ENCODE data around the gene AJAP1. TPM values are rescaled to one million over a fixed set of nuclear protein-coding genes. Genes with fewer than 3 reads are reported as not detected.
"Not testable (repeated sequence)": the region's sequence is repeated elsewhere in the genome, so short reads cannot be mapped to it uniquely, and the experiment has no call there.

Gene AJAP1, protein sequence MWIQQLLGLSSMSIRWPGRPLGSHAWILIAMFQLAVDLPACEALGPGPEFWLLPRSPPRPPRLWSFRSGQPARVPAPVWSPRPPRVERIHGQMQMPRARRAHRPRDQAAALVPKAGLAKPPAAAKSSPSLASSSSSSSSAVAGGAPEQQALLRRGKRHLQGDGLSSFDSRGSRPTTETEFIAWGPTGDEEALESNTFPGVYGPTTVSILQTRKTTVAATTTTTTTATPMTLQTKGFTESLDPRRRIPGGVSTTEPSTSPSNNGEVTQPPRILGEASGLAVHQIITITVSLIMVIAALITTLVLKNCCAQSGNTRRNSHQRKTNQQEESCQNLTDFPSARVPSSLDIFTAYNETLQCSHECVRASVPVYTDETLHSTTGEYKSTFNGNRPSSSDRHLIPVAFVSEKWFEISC
- polyA plus RNA-seq (ENCODE audit: insufficient read depth in 1 of 5, insufficient read length in 5 of 5, low replicate concordance in 1 of 5), result under 1 TPM; 0.07 to 0.27 (median 0.19) TPM
- long read RNA-seq, donor 1, result 0 reads
- long read RNA-seq, donor 2, result 0 reads
- long read RNA-seq, donor 3, result 0 reads
- long read RNA-seq, donor 4, result 0 reads
- long read RNA-seq, donor 5, result 0 reads
- long read RNA-seq, donor 6, result 0 reads
- long read RNA-seq, donor 7, result 0 reads
- long read RNA-seq, donor 8, result 0 reads

DNA sequence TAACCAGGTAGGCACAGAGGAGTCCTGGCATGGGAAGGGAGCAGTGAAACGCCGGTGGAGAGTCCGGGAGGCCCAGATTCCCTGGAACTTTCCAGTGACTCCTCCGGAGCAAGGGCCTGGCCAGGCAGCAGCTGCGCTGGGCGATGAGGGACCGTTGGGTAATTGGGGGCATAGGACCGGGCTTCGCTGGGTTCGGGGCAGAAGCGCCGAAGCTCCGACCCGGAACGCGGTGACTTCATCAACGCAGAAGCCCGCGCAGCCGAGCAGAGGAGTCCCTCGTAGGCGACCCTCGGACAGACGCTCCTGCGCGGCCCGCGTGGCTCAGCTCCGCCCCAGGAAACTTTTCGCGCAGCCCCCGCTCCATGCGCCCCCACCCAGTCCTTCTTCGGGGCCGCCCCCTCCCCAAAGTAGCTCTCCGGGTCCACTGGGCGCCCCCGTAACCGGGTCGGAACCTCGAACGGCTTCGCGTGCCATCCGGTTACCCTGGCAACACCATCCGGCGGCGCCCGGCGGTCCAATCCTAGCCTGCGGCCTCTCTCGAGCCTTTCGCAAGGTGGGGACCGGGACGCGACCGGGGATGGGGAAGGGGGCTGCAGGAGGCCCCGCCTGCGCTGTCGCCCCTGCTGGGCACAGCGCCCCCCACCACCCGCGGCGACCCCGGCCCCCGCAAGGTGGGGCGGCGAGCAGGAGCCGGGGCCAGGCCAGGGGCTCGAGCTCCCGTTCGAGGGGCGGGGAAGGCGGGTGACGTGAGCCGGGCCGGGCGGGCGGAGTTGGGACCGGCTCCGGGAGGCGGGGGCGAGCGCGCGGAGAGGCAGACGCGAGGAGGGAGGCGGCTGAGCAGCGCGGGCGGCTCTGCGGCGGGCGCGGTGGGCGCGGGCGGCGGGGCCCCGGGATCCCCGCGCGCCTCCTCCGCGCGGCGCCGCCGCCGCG, at the start of gene AJAP1:
Gene AJAP1, plus strand, starts transcription at position 814 of the 930 bp plus-strand sequence. CDS start 817 bp downstream, outside the sequence.
- DNase-seq, result no peak

DNA sequence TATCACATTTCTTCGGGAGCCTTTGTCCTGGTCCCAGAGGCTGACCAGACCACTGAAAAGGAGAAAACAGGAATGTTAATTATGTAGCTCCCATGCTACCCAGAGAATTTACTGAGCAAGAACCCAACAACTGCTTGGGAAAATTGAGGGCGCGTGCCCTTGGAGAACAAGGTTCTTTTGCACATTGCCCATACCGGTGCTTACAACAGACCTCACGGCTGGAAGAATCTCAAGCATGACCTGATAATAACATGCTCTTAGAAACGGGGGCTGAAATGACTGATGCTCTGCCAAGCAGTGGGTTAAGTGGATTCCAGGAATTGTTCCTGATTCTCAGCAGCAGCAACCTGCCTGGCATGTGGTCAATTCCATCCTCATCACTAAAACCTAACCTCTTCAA, 49.3 kb upstream of the AJAP1 start:
- no peak for DNase-seq

DNA sequence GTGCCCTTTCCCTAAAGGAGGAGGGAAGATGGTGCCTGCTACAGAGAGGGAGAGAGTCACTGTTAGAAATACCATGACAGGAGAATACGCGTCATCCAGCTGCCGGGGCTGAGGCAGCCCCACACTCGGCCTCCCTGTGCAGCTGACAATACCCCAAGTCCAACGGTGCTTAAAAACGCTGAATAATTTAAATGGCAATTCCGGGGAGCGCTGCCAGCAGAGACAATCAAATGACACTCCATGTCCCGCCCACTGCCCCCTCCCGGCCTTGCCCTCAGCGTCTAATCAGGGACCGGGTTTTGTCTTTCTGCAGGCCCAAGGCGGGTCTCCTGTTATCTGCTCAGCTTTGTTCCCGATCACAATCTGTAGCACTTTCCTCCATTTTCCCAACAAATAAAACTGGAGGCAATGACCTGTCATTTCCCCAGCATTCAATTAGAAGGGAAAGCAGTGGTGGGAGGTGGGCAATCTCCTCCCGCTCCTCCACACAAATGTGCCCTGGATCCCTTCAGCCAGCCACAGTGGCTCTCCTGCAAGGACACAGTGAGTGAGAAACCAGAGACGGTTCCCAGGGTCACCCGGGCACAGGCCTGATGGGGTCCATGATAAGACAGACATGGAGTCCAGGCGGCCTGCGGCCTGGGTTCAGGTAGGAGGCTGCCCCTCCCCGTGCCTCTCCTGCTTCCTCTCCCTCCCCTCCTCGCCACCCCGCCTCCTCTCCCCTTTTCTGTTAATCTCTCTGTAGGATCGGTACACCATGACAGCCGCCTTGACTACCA, 42.7 kb upstream of the AJAP1 start:
- DNase-seq, result no peak

DNA sequence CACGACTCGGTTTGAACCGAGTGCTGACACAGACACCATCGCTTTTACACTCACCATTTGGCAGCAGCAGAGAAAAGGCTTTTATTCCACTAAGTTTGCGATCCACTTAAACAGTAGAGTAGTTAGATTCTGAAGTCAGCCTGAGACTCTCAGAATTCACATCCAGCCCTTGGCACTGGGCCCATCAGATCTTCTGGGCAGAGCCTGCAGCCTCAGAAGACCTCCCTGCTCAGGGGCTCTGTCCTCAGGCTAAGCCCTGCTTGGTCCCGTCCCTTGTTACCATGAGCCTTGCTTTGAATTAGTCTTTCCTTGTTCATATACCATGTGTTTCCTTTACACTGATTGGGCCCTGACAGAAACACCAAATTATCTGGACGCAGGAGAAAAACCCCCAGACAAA, 41.4 kb upstream of the AJAP1 start:
- DNase-seq, result no peak

DNA sequence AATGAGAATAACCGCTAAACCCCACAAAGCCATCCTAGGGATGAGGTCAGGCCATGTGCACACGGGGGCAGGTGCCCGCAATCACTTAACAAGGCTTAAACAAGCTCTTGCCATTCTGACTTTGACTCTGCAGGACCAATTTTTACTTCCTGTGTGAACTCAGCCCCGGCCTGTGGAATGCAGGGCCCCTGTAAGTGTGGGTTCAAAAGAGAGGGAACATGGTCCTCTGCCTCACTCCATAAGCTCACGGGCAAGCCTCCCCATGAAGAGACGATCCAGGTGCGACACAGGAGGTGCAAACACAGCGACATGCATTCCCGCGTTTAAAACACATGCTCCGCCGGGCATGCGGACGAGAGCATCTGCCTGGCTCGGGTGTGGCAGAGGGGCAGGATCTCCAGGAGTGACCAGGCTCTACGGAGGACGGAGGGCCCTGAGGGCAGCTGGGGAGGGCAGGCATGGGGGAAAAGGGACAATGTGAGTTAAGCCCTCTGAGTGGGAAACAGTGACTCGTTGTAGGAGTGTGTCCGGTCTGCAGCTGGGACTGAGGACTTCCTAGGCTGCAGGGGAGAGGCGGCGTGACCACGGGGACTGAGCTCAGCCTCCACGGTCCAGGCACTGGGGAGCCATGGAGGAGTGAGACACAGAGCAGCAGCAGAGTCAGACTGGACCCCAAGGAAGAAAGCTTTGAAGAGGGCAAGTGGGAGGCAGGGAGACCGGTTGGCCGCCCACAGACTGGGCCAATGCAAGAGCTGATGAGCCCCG, 40.6 kb upstream of the AJAP1 start:
- DNase-seq, result no peak

DNA sequence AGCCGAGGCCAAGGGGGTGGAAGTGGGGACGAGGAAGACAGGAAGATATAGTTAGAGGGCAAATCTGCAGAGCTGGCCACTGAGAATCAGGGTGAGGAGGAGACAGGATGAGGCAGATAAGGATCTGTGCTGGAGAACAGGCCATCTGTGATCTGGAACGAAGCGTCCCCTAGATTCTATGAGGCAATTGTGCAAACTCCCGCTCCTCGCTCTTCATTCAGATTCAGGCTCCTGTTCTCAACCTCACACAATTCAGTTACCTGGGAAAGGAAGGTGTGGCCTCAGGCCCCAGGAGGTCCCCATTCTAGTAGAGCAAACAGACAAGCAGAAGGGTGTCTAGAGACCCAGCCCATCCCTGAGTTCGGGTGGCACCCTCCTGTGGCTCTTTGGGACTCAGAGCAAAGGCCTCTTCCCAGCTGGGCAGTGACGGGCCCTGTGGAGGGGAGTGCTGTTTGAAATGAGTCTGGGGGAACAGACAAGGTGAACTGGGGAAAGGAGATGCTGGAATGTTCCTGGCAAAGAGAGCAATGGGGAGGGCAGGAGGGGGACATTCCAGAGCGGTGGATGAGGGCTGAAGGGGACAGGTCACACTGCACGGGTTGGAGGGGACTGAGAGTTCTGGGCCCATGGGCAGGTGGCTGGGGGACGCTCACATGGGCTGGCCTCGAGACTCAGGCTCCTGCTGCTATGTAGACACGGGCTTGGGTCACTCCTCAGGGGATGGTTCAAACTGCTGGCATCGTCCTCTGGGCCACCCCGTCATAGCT, 39.9 kb upstream of the AJAP1 start:
- DNase-seq, result no peak

DNA sequence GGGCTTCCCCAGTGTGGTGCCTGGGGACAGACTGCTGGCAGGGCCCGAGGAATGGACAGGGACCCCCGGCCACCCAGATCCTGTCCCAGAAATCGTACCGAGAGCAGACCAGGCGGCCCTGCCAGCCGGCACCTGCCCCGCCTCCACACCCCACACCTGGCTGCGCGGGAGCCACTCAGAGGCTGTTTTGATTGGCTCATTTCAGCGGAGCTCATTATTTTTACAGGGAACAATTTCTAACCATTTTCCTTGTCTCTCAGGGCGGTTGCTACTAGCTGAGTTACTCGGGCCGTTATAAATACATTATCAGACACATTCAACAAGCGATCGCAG, 39.3 kb upstream of the AJAP1 start:
- no peak for DNase-seq

DNA sequence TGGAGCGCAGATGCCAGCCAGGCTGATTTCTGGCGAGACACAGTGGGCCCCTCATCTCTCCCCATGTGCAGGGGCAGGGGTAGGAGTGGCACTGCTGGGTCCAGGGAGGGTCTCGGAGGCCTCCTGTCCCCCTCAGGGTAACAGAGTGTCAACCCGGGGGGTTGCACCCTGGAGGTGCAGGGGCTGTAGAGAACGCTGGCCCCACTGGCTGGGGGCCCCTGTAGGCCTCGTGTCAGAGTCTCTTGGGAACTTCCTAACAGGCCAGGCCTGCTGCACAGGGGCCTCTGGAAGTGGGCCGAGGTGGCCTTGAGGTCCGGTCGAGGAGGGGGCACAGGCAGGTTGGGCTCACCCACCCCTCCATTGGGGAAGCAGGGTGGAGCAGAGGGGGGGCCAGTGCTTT, 38.9 kb upstream of the AJAP1 start:
- DNase-seq, result no peak

DNA sequence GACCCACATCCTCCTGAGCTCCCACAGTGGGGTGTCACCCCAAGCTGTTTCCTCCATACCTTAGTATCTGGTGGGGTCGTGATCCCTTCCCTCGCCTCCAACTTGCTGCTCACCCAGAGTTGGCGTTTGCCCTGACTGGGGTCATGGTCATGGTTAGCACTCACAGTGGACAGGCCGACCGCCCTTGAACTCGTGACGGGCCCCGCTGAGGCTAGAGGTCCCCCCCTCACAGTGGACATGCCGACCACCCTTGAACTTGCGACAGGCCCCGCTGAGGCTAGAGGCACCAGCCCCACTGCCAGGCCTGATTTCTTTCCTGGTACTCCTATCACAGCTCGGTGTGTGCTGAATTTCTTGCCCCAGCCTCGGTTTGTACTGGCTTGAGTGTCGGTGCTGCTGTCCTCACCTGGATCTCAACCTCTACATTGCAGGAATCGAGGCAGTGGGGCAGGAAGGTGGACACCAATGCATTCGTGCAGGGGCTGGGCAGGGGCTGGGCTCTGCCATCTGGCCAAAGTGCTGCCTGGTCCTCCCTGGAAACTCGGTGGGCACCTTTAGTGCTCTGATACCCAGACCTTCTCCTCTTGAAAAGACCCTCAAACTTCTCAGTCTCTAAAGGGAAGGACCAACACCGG, 37.5 kb upstream of the AJAP1 start:
- DNase-seq, result no peak

DNA sequence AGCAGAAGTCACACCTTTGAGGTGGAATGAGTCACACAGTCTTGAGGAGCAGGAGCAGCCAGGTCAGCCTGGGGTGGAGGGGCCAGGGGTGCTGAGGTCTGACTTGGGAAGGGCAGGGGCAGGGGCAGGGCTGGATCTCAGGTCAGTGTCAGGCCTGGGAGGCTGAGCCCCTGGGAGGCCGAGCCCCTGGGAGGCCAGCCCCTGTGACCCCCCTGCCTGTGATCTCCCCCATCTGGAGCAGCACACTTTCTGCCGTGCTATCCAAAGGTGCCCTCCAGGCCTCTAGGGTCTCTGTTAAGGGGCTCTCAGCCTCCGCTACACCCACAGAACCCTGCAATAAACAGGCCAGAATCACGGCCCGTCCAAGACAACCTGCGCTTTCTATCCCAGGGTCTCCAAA, 36.9 kb upstream of the AJAP1 start:
- no peak for DNase-seq

DNA sequence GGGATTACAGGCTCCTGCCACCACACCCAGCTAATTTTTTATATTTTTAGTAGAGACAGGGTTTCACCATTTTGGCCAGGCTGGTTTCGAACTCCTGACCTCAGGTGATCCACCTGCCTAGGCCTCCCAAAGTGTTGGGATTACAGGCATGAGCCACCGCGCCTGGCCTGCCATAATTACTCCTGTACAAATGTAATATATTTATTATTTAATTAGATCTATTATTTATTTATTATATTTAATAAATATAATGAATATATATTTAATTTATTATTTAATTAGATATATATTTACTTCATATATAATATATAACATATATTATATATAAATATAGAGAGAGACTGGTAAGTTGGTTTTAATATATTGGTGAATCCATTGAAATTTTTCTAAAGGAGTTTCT, 35.6 kb upstream of the AJAP1 start:
- DNase-seq, result not testable (repeated sequence)

DNA sequence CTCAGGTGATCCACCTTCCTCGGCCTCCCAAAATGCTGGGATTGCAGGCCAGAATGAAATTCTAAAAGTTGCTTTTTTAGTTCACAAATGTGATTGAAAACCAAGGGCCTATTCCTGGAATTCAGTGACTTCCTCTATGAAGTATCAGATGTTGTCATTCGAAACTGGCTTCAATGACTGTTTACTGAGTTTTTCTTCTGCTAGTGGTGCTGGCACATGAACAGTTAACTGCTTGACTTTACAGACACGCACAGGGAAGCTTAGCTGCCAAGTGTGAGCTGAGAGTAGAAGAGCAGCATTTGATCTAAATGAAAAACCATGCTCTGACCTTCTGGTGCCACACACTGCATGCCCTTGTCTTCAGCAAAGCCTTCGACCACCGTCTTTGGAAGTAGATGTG, 32.8 kb upstream of the AJAP1 start:
- DNase-seq, result no peak

DNA sequence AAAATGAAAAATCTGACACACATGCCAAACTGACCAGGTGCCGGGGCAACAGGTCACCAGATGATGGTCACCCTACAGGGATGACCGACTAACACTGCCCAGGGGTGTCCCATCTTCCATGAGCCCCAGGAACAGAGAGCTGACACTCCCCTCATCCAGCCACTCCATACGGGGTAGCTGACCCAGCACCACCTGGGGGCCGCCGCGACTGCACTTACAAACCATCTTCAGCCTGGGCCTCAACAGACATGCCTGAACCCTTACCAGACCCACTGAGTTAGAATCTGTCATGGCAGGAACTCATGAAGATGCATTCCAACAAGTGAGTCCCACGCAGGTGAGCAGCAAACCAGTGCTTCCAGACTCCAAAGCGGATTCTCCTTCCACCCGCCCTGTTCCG, 31.6 kb upstream of the AJAP1 start:
- no peak for DNase-seq

DNA sequence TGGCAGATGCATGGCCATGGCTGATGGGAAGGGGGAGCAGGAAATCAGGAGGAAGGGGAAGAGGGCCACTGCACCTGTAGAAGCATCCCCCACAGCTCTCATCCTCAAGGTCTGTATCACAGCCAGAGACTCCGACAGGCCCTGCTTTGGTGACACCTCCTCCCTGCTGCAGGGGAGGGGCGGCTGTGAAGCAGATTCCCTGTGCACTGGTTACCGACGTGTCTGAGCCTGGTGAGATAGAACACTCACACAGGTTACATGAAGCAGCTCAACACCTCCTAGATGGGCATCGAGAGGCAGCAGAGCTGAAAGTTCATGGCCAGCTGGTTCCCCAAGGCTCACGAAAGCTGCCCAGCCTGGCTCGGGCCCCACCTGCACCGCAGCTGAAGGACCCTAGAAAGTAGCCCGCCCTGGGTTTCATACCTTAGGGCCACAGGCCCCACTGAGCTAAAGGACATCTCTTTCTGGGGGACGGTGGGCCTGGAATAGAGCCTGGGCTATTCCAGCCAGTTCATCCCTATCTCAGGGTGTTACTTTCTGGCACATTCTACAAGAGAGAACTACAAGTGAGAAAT, 30.2 kb upstream of the AJAP1 start:
- DNase-seq, result no peak

DNA sequence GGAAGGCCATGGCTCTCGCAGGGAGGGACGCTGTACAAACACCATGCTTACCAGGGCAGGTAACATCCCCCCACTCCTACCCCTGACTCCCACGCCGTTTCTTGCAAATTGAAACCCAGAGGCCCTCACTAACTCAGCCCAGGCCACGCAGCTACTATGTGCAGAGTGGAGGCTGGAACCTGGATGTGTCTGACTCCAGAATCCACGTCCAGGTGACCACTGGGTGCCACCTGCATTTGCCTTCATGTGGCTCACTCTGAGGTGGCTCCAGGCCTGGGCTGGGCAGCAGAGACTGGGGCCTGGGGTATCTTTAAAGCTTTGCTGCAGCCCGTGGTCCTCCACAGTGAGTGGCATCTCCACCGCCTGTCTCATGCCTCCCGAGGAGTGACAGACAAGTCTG, 29.6 kb upstream of the AJAP1 start:
- no peak for DNase-seq

DNA sequence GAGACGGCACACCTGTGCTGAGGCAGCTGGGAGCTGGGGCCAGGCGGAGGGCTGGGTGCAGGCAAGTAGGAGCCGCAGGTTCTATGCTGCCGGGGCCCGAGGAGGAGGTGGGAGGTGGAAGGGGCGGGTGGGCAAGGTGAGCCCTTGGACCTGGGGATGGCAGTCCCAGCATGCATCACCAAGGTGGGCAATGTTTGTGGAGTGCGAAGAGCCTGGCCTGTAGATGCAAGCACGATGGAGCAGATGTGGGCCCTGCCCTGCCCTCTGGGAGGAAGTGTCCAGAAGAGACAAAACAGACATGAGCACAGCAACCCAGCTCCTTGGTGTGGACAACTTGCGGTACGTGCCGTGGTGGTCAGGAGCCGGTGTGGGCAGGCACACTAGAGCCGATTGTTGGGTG, 28.3 kb upstream of the AJAP1 start:
- no peak for DNase-seq

DNA sequence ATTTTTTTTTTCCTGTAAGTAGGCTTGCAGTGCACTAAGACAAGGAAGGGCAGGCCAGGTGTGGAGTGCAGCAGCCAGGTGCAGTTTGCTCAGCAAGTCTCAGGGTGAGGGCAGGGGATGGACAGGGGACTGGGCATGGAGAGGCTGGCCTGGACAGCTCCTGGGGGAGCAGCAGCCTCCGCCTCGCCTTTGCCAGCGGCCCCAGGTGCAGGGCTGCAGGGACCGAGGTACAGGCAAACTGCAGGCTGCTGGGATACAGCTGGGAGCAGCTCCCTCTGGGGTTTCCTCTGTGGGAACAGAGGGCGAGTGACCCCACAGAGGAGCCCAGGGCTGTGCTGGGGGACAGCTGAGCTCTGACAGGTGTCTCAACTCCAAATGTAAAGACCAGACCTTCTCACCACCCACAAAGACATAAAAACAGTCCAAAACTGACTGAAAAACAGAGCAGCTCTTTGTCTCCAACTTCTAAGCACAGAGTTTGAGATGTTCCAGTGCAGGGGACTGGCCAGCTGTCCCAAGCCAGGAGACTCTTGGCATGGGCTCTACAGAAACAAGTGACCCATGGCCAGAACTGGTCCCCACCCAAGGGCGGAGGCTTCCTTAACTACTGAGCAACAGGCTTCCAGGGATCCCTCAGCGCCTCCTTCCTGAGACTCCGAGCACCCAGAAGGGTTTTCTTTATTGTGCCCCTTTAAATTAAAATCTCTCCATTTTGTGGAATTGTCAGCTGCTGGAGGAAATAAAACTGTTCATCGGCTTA, 27.7 kb upstream of the AJAP1 start:
- no peak for DNase-seq

DNA sequence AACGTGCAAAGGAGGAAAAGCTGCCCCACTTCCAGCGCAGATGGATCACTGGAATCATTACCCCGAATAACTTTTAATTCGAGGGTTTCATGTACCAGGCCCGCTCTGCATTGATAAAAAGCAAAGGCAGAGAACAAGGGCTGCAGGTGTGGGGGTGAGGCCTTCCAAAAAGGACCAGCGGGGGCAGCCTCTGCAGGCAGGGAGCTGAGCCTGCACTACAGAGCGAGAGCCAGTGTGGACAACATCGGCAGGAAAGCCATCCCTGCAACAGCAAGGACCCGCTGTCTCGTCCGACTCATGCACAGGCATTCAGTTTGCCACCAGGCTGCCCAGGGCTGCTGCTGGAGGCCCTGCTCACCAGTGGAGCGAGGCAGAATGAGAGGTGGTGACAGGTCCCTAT, 27.1 kb upstream of the AJAP1 start:
- no peak for DNase-seq

DNA sequence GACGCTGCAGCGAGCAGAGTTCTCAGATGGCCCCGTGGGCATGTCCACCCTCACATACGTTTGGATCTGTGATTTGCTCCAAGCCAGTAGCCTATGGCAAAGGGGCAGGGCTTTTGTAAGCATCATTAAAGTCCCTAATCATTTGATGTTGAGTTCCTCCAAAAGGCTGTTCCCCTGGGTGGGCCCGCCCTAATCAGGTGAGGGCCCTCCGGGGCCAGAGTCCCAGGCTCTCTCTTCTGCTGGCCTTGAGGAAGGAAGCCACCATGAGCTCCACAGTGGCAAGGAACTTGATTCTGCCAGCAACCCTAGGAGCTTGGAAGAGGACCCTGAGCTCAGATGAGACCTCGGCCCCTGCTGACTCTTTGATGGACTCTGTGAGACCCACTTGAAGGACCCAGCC, 25.4 kb upstream of the AJAP1 start:
- no peak for DNase-seq
